ENCODE measurements around the gene ARFIP1.
"Not testable (repeated sequence)": the region's sequence is repeated elsewhere in the genome, so short reads cannot be mapped to it uniquely, and the experiment has no call there.

Gene ARFIP1

GRCh38 chr4:152779513-152780266 lies at the start of gene ARFIP1, which contains the start of gene TIGD4:
ARFIP1 (plus strand) TSS chr4:152779954; CDS start chr4:152829634, 49,680 bp downstream.
TIGD4 (minus strand) TSS chr4:152779730; CDS start chr4:152771004, 8,726 bp downstream.
- peak; percentile 92 for DNase-seq

GRCh38 chr4:152731997-152732396 lies 47.8 kb upstream of the ARFIP1 start:
- DNase-seq: no peak

GRCh38 chr4:152734015-152734698 lies 45.6 kb upstream of the ARFIP1 start:
- no peak for DNase-seq

GRCh38 chr4:152734699-152735050 lies 45.1 kb upstream of the ARFIP1 start:
- no peak for DNase-seq

GRCh38 chr4:152735396-152735859 lies 44.3 kb upstream of the ARFIP1 start:
- DNase-seq: no peak

- no peak for DNase-seq
These were observed 43.8 kb upstream of the ARFIP1 start for GRCh38 chr4:152735906-152736305.

GRCh38 chr4:152738827-152739226 lies 40.9 kb upstream of the ARFIP1 start:
- no peak for DNase-seq

GRCh38 chr4:152747444-152747843 lies 32.3 kb upstream of the ARFIP1 start:
- DNase-seq: no peak

GRCh38 chr4:152748619-152749018 lies 31.1 kb upstream of the ARFIP1 start:
- DNase-seq: no peak

GRCh38 chr4:152763796-152764195 lies 16.0 kb upstream of the ARFIP1 start:
- DNase-seq: no peak

GRCh38 chr4:152765069-152765737 lies 14.6 kb upstream of the ARFIP1 start:
- not testable (repeated sequence) for DNase-seq

GRCh38 chr4:152771741-152772533 lies 7.8 kb upstream of the ARFIP1 start:
- no peak for DNase-seq

GRCh38 chr4:152773339-152773738 lies 6.4 kb upstream of the ARFIP1 start:
- DNase-seq: no peak

GRCh38 chr4:152773953-152774352 lies 5.8 kb upstream of the ARFIP1 start:
- no peak for DNase-seq

GRCh38 chr4:152776352-152776751 lies 3.4 kb upstream of the ARFIP1 start:
- no peak for DNase-seq

GRCh38 chr4:152777488-152777887 lies 2.3 kb upstream of the ARFIP1 start:
- no peak for DNase-seq

GRCh38 chr4:152778656-152779512 lies 870 bp upstream of the ARFIP1 start:
- peak; percentile 5 for DNase-seq

GRCh38 chr4:152780267-152780778 lies 569 bp downstream of the ARFIP1 start:
- DNase-seq: no peak

GRCh38 chr4:152784490-152785350 lies 5.0 kb downstream of the ARFIP1 start:
- no peak for DNase-seq
